B cell (primary cell): ENCODE measurements around the gene GATA3. TPM values are rescaled to one million over a fixed set of nuclear protein-coding genes. Genes with fewer than 3 reads are reported as not detected.

Source experiments
- ATAC-seq: fragments of 200-7000 bp; cut with Tn5 transposase; one replicate; pipeline ENCODE4 v1.10.0; 2021; ENCODE audit warnings: low read depth, mild to moderate bottlenecking, moderate number of reproducible peaks, moderate library complexity
- CTCF ChIA-PET: fragments of 350-600 bp; sonication (Branson Sonifier 250); formaldehyde crosslinking; loops from one replicate; lab custom pipeline; 2021; ENCODE audit warnings: antibody characterized with exemption, inconsistent platforms; lab: Charles Lee
- POLR2A ChIA-PET: fragments of 350-600 bp; sonication (Branson Sonifier 250); formaldehyde crosslinking; loops from one replicate; lab custom pipeline; 2021; ENCODE audit warnings: antibody characterized with exemption; lab: Charles Lee
- DNase-seq: peaks from one replicate; pipeline ENCODE4 v3.0.0; 2013
- H2AFZ ChIP-seq: 2 replicates; pipeline ENCODE4 v1.6.1; 2012; ENCODE audit warnings: mild to moderate bottlenecking, low read depth, low read length; ENCODE audit not compliant: insufficient read depth, poor library complexity, severe bottlenecking
- H3K27ac ChIP-seq, 2 donors: 1 replicate in 1 of 2; 2 replicates in 1 of 2; pipeline ENCODE4 v1.5.1; 2012 to 2013; ENCODE audit warnings: low read length in 2 of 2, mild to moderate bottlenecking in 2 of 2, moderate library complexity in 1 of 2
- H3K27me3 ChIP-seq, 4 experiments: fragments of 200-600 bp in 1 of 4; sonication (generic) in 1 of 4; replicated peaks in 1 of 4; 1 replicate in 2 of 4; 2 replicates in 2 of 4; pipeline versions ENCODE4 v1.6.1 to v1.7.0; 2013 to 2016; ENCODE audit warnings: low read length in 3 of 4, mild to moderate bottlenecking in 2 of 4, mixed read lengths in 1 of 4, moderate library complexity in 1 of 4; ENCODE audit not compliant: insufficient read depth in 4 of 4, control insufficient read depth in 3 of 4; ENCODE audit errors: control extremely low read depth in 1 of 4
- H3K36me3 ChIP-seq, 2 experiments: replicated peaks in 1 of 2; 1 replicate in 1 of 2; 2 replicates in 1 of 2; pipeline versions ENCODE4 v1.6.1 to v1.7.1; 2013; ENCODE audit warnings: low read length in 1 of 2; ENCODE audit not compliant: insufficient read depth in 2 of 2, control insufficient read depth in 1 of 2; ENCODE audit errors: control extremely low read depth in 1 of 2, extremely low read depth in 1 of 2
- H3K4me1 ChIP-seq, 2 donors: fragments of 200-600 bp in 1 of 2; sonication (generic) in 1 of 2; 1 replicate in 1 of 2; 2 replicates in 1 of 2; pipeline versions ENCODE4 v1.5.1 to v1.6.1; 2013 to 2017; ENCODE audit warnings: low read length in 2 of 2; ENCODE audit not compliant: control insufficient read depth in 2 of 2, insufficient read depth in 2 of 2
- H3K4me2 ChIP-seq: replicated peaks from 2 replicates; pipeline ENCODE3; 2012; ENCODE audit warnings: mild to moderate bottlenecking, low read depth, low read length; ENCODE audit not compliant: poor library complexity, severe bottlenecking
- H3K4me3 ChIP-seq, 5 experiments: fragments of 200-600 bp in 1 of 5; sonication (generic) in 1 of 5; 1 replicate in 3 of 5; 2 replicates in 2 of 5; pipeline versions ENCODE4 v1.5.1 to v1.7.0; 2011 to 2016; ENCODE audit warnings: low read length in 4 of 5, mild to moderate bottlenecking in 4 of 5, low read depth in 2 of 5, control low read depth in 1 of 5, moderate library complexity in 1 of 5; ENCODE audit not compliant: insufficient read depth in 1 of 5; ENCODE audit errors: control extremely low read depth in 1 of 5, extremely low read depth in 1 of 5
- H3K79me2 ChIP-seq: fragments of 200-600 bp; sonication (generic); one replicate; pipeline ENCODE4 v1.6.0; 2016; ENCODE audit warnings: low read length; ENCODE audit not compliant: control insufficient read depth, insufficient read depth
- H3K9ac ChIP-seq: fragments of 200-600 bp; sonication (generic); 2 replicates; pipeline ENCODE4 v1.6.1; 2017; ENCODE audit warnings: mild to moderate bottlenecking, low read length, moderate library complexity
- H3K9me3 ChIP-seq, 3 donors: one replicate each; pipeline versions ENCODE4 v1.6.1 to v1.7.1; 2013; ENCODE audit warnings: low read length in 2 of 3; ENCODE audit not compliant: control insufficient read depth in 2 of 3, insufficient read depth in 1 of 3; ENCODE audit errors: control extremely low read depth in 1 of 3
- H4K20me1 ChIP-seq: 2 replicates; pipeline ENCODE4 v1.6.0; 2012; ENCODE audit warnings: mild to moderate bottlenecking, low read length; ENCODE audit not compliant: insufficient read depth, control insufficient read depth, poor library complexity, severe bottlenecking
- H3K27ac Mint-ChIP-seq: one replicate; pipeline ENCODE4 v1.8.0; 2021; ENCODE audit warnings: mixed read lengths
- H3K27me3 Mint-ChIP-seq: one replicate; pipeline ENCODE4 v1.8.0; 2021; ENCODE audit warnings: mixed read lengths
- H3K4me1 Mint-ChIP-seq: one replicate; pipeline ENCODE4 v1.8.0; 2021; ENCODE audit warnings: mixed read lengths
- H3K4me3 Mint-ChIP-seq: one replicate; pipeline ENCODE4 v1.8.0; 2021; ENCODE audit warnings: mixed read lengths
- H3K9me3 Mint-ChIP-seq: one replicate; pipeline ENCODE4 v1.8.0; 2022; ENCODE audit warnings: mixed read lengths; ENCODE audit not compliant: insufficient read depth
- EZH2 ChIP-seq: IDR thresholded peaks from 2 replicates; pipeline ENCODE4 v1.6.1; 2012; ENCODE audit warnings: borderline replicate concordance, low read depth, mild to moderate bottlenecking, moderate library complexity, low read length; ENCODE audit not compliant: insufficient read depth, poor library complexity, severe bottlenecking
- WGBS: methylation state at CpG from one replicate; pipeline ENCODE4 v1.1.5; 2013; ENCODE audit warnings: missing lambda C conversion rate; ENCODE audit not compliant: insufficient coverage; 5-methylcytosine and 5-hydroxymethylcytosine counted together
- intact Hi-C: fragments of 100-400 bp; cut with micrococcal nuclease; formaldehyde crosslinking; loops from one replicate; pipeline ENCODE4 v1.10.0; 2022
- polyA plus RNA-seq: library from polyadenylated mRNA; depleted of rRNA; stranded (reverse); fragments of >200 nt; gene quantifications from 2 replicates; pipeline ENCODE4 v1.2.3, GENCODE V29; 2012
- total RNA-seq, 2 donors: library from RNA; stranded (reverse); fragments of 120-200 nt in 1 of 2; gene quantifications; 1 replicate in 1 of 2; 2 replicates in 1 of 2; pipeline versions ENCODE4 v1.2.3 to v1.2.4, GENCODE V29; 2013 to 2022
- TF ChIP-seq, protein P1 (sequence below): fragments of 200-600 bp; IDR thresholded peaks from one replicate; pipeline ENCODE4 v1.8.0; 2022; ENCODE audit warnings: antibody characterized with exemption, mild to moderate bottlenecking

GATA3 gene
- total and polyA plus RNA-seq, 2 donors (not counting 1 experiment from before 2014, with no cell fraction given) = 0.60 to 0.94 TPM

DNA sequence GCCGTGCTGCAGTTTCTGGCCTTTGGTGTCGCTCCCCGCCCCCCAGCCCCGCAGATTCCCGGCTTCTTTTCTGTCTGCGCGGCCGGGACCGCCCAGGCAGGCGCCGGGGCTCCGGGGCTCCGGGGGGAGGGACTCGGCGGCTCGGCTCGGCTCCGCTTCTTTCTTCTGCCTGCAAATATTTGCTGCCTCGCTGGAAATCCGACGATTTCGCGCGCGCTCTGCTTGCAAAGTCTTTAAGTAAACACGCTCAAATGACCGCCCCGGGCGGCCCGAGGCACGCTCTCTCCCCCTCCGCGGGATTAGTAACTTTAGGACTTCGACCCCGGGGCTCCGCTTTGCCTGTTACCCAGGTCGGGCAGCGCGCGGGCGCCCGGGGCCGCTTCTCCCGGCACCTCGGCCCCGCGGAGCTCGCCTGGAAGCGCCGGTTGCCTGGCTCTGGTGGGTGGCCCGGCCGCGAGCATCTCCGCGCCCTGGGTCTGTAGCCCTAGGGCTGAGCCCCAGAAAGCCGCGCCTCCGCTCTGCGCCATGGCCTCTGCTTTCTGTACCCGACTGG is 3.9 kb upstream of the GATA3 start:
- DNase-seq = peak; percentile 56
- Histone ChIP-seq H3K79me2 (no peaks in the 10 kb centered on the region), H3K9me3 (peaks cover 0 to 78% (median 0%) of the 10 kb centered on the region in 3 donors), H2AFZ (peak overlapping the region; percentile 38), H4K20me1 (no peaks in the 10 kb centered on the region), H3K4me1 (peaks cover 73 to 91% of the 10 kb centered on the region in 2 donors), H3K27ac (no peak overlapping the region), H3K4me3 (peak overlapping the region in 3 of 5 experiments; percentile 25 to 45 (median 25)), H3K27me3 (peaks cover 0 to 95% (median 60%) of the 10 kb centered on the region in 4 experiments), H3K36me3 (no peaks in the 10 kb centered on the region), H3K9ac (peak overlapping the region; percentile 48), H3K4me2 (peak overlapping the region; percentile 84)
- H3K9me3 Mint-ChIP-seq = no peaks in the 10 kb centered on the region
- 4% methylated on average over 58 of the region's 60 CpGs for WGBS
- peak overlapping the region; percentile 71 for H3K4me3 Mint-ChIP-seq
- H3K4me1 Mint-ChIP-seq = peaks cover 43% of the 10 kb centered on the region
- ChIA-PET POLR2A (interaction anchor here (0.6 kb wide), 1 partner anchor 10 kb away, joined by 6 read pairs; no protein-coding TSS in a partner anchor), CTCF (no interaction called here)
- intact Hi-C loops = loop anchor here (10.0 kb wide), 1 partner anchor 576 kb away; no protein-coding TSS in a partner anchor
- H3K27me3 Mint-ChIP-seq = peaks cover 55% of the 10 kb centered on the region
- H3K27ac Mint-ChIP-seq = no peak overlapping the region
- TF ChIP-seq, protein P1, sequence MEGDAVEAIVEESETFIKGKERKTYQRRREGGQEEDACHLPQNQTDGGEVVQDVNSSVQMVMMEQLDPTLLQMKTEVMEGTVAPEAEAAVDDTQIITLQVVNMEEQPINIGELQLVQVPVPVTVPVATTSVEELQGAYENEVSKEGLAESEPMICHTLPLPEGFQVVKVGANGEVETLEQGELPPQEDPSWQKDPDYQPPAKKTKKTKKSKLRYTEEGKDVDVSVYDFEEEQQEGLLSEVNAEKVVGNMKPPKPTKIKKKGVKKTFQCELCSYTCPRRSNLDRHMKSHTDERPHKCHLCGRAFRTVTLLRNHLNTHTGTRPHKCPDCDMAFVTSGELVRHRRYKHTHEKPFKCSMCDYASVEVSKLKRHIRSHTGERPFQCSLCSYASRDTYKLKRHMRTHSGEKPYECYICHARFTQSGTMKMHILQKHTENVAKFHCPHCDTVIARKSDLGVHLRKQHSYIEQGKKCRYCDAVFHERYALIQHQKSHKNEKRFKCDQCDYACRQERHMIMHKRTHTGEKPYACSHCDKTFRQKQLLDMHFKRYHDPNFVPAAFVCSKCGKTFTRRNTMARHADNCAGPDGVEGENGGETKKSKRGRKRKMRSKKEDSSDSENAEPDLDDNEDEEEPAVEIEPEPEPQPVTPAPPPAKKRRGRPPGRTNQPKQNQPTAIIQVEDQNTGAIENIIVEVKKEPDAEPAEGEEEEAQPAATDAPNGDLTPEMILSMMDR = no peak
- TF ChIP-seq EZH2 = no peak
- no peak for ATAC-seq

DNA sequence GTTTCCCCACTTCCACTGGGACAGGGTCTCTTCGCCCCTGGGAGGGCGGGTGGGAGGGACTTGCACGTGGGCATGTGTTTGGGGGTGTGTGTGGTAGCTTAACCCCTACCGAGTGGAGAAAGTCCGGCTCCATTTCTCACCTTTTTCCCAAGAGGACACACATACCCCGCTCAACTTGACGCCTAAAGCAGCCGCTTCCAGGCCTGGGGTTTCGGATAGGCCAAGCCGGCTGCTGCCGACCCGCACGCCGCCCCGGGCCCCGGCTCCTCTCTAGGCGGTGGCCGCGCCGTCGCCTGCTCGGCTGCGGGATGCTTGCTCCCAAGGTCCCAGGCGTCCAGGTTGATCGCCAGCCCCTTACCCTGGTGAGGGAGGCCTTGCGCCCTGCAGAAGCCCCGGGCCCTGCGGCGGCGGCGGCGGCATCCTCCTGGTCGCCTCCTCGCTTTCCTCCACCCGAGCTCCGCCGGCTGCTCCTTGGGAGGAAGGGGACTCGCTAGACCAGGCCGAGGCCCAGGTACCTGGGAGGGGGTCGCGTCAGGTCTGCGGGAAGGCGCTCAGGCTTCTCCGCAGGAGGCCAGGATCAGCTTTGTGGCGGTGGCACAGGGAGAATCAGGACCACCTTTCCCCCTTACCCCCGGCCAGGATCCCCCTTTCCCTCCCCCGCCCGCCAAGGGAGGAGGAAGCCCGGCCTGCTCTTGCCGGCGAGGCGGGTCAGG is 3.2 kb upstream of the GATA3 start:
- Mint-ChIP-seq H3K27ac (no peak overlapping the region), H3K9me3 (no peaks in the 10 kb centered on the region), H3K4me3 (peak overlapping the region; percentile 71), H3K4me1 (peaks cover 39% of the 10 kb centered on the region), H3K27me3 (peaks cover 48% of the 10 kb centered on the region)
- ATAC-seq (no peak), DNase-seq (peak; percentile 42)
- Histone ChIP-seq H3K36me3 (no peaks in the 10 kb centered on the region), H3K27ac (no peak overlapping the region), H3K27me3 (peaks cover 0 to 95% (median 57%) of the 10 kb centered on the region in 4 experiments), H2AFZ (no peak overlapping the region), H4K20me1 (no peaks in the 10 kb centered on the region), H3K9me3 (peaks cover 0 to 79% (median 0%) of the 10 kb centered on the region in 3 donors), H3K4me2 (peak overlapping the region; percentile 84), H3K9ac (peak overlapping the region; percentile 23), H3K79me2 (no peaks in the 10 kb centered on the region), H3K4me3 (no peak overlapping the region), H3K4me1 (peaks cover 74 to 90% of the 10 kb centered on the region in 2 donors)
- POLR2A ChIA-PET = no interaction called here
- CTCF ChIA-PET = no interaction called here
- intact Hi-C loops = loop anchor here (10.0 kb wide), 1 partner anchor 576 kb away; no protein-coding TSS in a partner anchor
- WGBS = 7% methylated on average over 42 of the region's 52 CpGs
- TF ChIP-seq EZH2 = no peak
- TF ChIP-seq, protein P1 = no peak
